NT2/D1 (cell line): ENCODE measurements around the gene PHIP.

Experiments
- DNase-seq: peaks from one replicate; pipeline ENCODE4 v3.0.0-alpha.2; 2011; ENCODE audit warnings: low read depth, low spot score
- H3K27me3 ChIP-seq: 2 replicates; pipeline ENCODE4 v1.6.0; 2011; ENCODE audit warnings: mild to moderate bottlenecking; ENCODE audit not compliant: insufficient read length, insufficient read depth
- H3K36me3 ChIP-seq: 2 replicates; pipeline ENCODE4 v1.6.1; 2011; ENCODE audit warnings: mild to moderate bottlenecking, low read length, mixed read lengths; ENCODE audit not compliant: insufficient read depth, insufficient read length
- H3K4me1 ChIP-seq: 2 replicates; pipeline ENCODE4 v1.5.1; 2011; ENCODE audit not compliant: insufficient read depth, insufficient read length
- H3K4me3 ChIP-seq: 2 replicates; pipeline ENCODE4 v1.5.1; 2011; ENCODE audit warnings: low read depth; ENCODE audit not compliant: insufficient read length
- H3K9ac ChIP-seq: 2 replicates; pipeline ENCODE4 v1.6.0; 2011; ENCODE audit warnings: low read depth; ENCODE audit not compliant: insufficient read length
- H3K9me3 ChIP-seq: 2 replicates; pipeline ENCODE4 v1.5.1; 2011; ENCODE audit warnings: mild to moderate bottlenecking, low read length; ENCODE audit not compliant: insufficient read depth
- SUZ12 ChIP-seq: IDR thresholded peaks from 2 replicates; pipeline ENCODE4 v1.6.1; 2011; ENCODE audit not compliant: insufficient read length, insufficient read depth; ENCODE audit errors: extremely low read depth
- YY1 ChIP-seq: IDR thresholded peaks from 2 replicates; pipeline ENCODE4 v1.6.1; 2011; ENCODE audit not compliant: insufficient read length, insufficient read depth
- ZNF274 ChIP-seq: IDR thresholded peaks from 2 replicates; pipeline ENCODE4 v1.6.1; 2011; ENCODE audit warnings: mild to moderate bottlenecking, low read depth, low read length

PHIP gene

GRCh38 chr6:78989191-78989590, 88.9 kb downstream of the PHIP start:
- TF ChIP-seq SUZ12 (no peak), YY1 (no peak)
- DNase-seq, result no peak
- no peak overlapping the region for H3K4me3 ChIP-seq
- no peak overlapping the region for H3K9ac ChIP-seq
- no peaks in the 10 kb centered on the region for H3K4me1 ChIP-seq
- peaks cover 63% of the 10 kb centered on the region for H3K36me3 ChIP-seq
- H3K9me3 ChIP-seq, result peaks cover 9% of the 10 kb centered on the region; the same call in 1 of the 2 replicates
- no peaks in the 10 kb centered on the region for H3K27me3 ChIP-seq

GRCh38 chr6:78986161-78986560, 91.9 kb downstream of the PHIP start:
- Histone ChIP-seq H3K9ac (no peak overlapping the region), H3K4me3 (no peak overlapping the region), H3K36me3 (peaks cover 68% of the 10 kb centered on the region), H3K4me1 (no peaks in the 10 kb centered on the region), H3K9me3 (no peaks in the 10 kb centered on the region), H3K27me3 (no peaks in the 10 kb centered on the region)
- no peak for DNase-seq
- TF ChIP-seq SUZ12 (no peak), ZNF274 (no peak), YY1 (no peak)

GRCh38 chr6:78984225-78984950, 93.7 kb downstream of the PHIP start:
- no peak for TF ChIP-seq SUZ12
- H3K4me3 ChIP-seq, result no peak overlapping the region
- no peaks in the 10 kb centered on the region for H3K9me3 ChIP-seq
- H3K36me3 ChIP-seq, result peaks cover 65% of the 10 kb centered on the region
- no peaks in the 10 kb centered on the region for H3K4me1 ChIP-seq
- no peak overlapping the region for H3K9ac ChIP-seq
- DNase-seq, result no peak
- H3K27me3 ChIP-seq, result no peaks in the 10 kb centered on the region

- no peak overlapping the region for H3K4me3 ChIP-seq
- H3K36me3 ChIP-seq, result peaks cover 30% of the 10 kb centered on the region
- H3K27me3 ChIP-seq, result no peaks in the 10 kb centered on the region
- H3K9me3 ChIP-seq, result peaks cover 3% of the 10 kb centered on the region; the same call in 1 of the 2 replicates
- H3K4me1 ChIP-seq, result no peaks in the 10 kb centered on the region
- H3K9ac ChIP-seq, result no peak overlapping the region
- no peak for DNase-seq
- no peak for TF ChIP-seq SUZ12
- TF ChIP-seq YY1, result no peak
- TF ChIP-seq ZNF274, result no peak
Measured at GRCh38 chr6:78967191-78967590, 110.9 kb downstream of the PHIP start.

DNA sequence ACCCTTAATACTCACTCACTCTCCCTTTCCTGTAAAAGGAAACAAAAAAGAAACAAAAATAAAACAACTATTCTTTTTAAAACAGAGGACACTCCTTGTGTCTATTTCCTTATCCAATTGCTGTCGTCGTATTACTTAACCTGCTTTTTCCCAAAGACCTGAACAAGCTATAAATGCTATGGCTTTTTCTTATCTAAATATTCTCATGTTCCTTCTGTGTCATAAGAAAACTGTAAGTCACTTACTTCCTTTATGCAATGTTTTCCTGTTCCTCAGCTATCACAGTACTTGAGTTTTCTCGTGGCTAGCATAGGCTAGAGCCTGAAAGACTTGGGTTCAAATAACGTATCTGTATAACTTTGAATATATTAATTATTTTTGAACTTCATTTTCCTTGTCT, 111.5 kb downstream of the PHIP start:
- no peak for DNase-seq
- Histone ChIP-seq H3K9me3 (peaks cover 3% of the 10 kb centered on the region; the same call in 1 of the 2 replicates), H3K4me3 (no peak overlapping the region), H3K9ac (no peak overlapping the region), H3K4me1 (no peaks in the 10 kb centered on the region), H3K36me3 (peaks cover 32% of the 10 kb centered on the region), H3K27me3 (no peaks in the 10 kb centered on the region)
- no peak for TF ChIP-seq ZNF274
- no peak for TF ChIP-seq YY1
- TF ChIP-seq SUZ12, result no peak

DNA sequence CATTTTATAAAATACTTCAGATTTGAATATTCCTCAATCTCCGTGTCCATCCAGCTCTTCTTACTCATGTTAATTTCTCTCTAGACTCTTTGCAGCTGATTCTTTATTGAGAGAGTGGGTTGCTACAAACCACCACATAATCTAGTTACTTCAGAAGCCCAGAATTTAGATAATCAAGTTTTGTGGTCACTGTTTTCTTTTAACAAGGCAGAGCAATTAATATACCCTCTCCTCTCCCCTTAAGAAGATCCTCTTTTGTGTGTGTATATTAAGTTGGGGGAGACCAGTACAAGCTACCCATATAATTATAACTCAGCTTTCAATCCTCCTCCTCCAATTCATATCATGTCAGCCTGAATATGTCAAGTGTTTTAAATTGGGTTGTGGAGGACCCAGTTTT, 115.6 kb downstream of the PHIP start:
- TF ChIP-seq SUZ12, result no peak
- TF ChIP-seq YY1, result no peak
- TF ChIP-seq ZNF274, result no peak
- H3K9me3 ChIP-seq, result no peaks in the 10 kb centered on the region
- H3K9ac ChIP-seq, result no peak overlapping the region
- H3K36me3 ChIP-seq, result peaks cover 44% of the 10 kb centered on the region
- no peak for DNase-seq
- H3K27me3 ChIP-seq, result no peaks in the 10 kb centered on the region
- no peak overlapping the region for H3K4me3 ChIP-seq
- H3K4me1 ChIP-seq, result no peaks in the 10 kb centered on the region

GRCh38 chr6:78954740-78955139, 123.3 kb downstream of the PHIP start:
- no peak overlapping the region for H3K9ac ChIP-seq
- H3K36me3 ChIP-seq, result peaks cover 43% of the 10 kb centered on the region
- peaks cover 8% of the 10 kb centered on the region; the same call in 1 of the 2 replicates for H3K9me3 ChIP-seq
- H3K4me3 ChIP-seq, result no peak overlapping the region
- TF ChIP-seq ZNF274 (no peak), SUZ12 (no peak), YY1 (no peak)
- H3K27me3 ChIP-seq, result no peaks in the 10 kb centered on the region
- no peak for DNase-seq
- no peaks in the 10 kb centered on the region for H3K4me1 ChIP-seq

GRCh38 chr6:78953798-78954197, 124.3 kb downstream of the PHIP start:
- Histone ChIP-seq H3K4me3 (no peak overlapping the region), H3K9me3 (peaks cover 18% of the 10 kb centered on the region), H3K4me1 (no peaks in the 10 kb centered on the region), H3K36me3 (peaks cover 50% of the 10 kb centered on the region), H3K9ac (no peak overlapping the region), H3K27me3 (no peaks in the 10 kb centered on the region)
- TF ChIP-seq SUZ12, result no peak
- TF ChIP-seq YY1, result no peak
- TF ChIP-seq ZNF274, result no peak
- DNase-seq, result no peak
